ENCODE measurements around the gene PM20D1. TPM values are rescaled to one million over a fixed set of nuclear protein-coding genes. Genes with fewer than 3 reads are reported as not detected.
"Not testable (repeated sequence)": the region's sequence is repeated elsewhere in the genome, so short reads cannot be mapped to it uniquely, and the experiment has no call there.

Gene PM20D1, protein sequence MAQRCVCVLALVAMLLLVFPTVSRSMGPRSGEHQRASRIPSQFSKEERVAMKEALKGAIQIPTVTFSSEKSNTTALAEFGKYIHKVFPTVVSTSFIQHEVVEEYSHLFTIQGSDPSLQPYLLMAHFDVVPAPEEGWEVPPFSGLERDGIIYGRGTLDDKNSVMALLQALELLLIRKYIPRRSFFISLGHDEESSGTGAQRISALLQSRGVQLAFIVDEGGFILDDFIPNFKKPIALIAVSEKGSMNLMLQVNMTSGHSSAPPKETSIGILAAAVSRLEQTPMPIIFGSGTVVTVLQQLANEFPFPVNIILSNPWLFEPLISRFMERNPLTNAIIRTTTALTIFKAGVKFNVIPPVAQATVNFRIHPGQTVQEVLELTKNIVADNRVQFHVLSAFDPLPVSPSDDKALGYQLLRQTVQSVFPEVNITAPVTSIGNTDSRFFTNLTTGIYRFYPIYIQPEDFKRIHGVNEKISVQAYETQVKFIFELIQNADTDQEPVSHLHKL
- polyA plus RNA-seq (ENCODE audit: insufficient read length), result not detected

DNA sequence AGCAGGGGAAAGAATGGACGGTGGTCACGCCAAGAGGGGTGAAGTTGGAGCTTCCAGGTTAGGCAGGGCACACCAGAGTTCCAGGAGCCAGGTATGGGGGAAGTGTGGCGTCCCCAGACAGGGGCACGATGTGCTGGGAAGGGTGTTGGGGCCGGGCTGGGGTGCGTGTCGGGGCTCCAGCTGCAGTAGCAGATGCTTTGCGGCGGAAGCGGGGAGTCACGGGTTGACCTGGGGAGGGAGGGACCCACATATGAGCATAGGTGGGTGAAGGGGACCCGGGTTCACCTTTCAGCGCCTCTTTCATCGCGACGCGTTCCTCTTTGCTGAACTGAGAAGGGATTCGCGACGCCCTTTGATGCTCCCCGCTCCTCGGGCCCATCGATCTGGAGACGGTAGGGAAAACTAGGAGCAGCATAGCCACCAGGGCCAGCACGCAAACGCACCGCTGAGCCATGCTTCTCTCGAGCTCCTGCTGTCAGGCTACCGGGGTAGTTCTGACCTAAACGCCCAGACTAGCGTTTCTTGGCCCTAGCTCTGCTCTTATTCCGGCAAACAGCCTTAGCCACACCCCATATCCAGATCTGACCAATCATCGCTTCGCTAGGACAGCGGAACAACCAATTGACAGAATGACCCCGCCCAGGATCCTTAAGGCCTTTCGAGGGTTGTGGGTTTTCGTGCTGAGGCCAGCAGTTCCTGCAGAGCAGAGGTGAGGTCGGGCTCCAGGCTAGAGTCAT is at the start of gene PM20D1:
Gene PM20D1, minus strand, starts transcription at position 514 of the 737 bp plus-strand sequence. Its CDS starts 60 bp downstream, at position 454.
- peak; percentile 80 for DNase-seq

DNA sequence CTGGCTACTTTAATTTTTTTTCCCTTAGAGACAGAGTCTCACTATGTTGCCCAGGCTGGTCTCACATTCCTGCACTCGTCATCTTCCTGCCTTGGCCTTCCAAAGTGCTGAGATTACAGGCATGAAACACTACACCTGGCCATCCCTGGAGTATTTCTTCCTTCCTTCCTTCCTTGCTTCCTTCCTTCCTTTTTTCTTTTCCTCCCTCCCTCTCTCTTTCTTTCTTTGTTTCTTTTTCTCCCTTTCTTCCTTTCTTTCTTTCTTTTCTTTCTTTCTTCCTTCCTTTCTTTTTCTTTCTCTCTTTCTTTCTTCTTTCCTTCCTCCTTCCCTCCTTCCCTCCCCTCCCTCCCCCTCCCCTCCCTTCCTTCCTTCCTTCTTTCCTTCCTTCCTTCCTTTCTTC is 46.4 kb upstream of the PM20D1 start:
- DNase-seq, result no peak

DNA sequence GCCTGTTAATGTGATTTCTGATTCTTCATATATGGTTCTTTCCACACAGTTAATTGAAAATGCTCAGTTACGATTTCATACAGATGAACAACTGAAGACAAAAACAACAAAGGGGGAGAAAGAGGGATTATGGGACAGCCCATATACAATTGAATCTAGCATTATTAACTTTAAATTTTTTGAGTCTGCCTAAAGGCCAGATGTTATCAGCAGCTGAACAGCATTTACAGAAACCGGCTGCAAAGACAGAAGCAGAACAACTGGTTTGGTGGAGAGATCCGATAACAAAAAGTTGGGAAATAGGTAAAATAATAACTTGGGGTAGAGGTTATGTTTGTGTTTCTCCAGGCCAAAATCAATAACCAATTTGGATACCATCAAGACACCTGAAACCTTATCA is 44.2 kb upstream of the PM20D1 start:
- not testable (repeated sequence) for DNase-seq

DNA sequence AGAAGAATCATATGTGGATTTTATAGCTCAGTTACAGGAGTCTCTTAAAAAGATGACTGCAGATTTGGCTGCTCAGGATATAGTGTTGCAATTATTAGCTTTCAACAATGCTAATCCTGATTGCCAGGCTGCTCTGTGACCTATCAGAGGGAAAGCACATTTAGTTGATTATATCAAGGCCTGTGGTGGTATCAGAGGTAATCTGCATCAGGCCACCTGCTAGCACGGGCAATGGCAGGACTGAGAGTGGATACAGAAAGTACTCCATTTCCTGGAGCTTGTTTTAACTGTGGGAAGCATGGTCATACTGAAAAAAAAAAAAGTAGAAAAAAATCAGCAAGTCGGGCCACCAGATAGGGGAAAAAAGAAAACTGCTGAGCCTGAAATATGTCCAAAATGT is 42.2 kb upstream of the PM20D1 start:
- not testable (repeated sequence) for DNase-seq

DNA sequence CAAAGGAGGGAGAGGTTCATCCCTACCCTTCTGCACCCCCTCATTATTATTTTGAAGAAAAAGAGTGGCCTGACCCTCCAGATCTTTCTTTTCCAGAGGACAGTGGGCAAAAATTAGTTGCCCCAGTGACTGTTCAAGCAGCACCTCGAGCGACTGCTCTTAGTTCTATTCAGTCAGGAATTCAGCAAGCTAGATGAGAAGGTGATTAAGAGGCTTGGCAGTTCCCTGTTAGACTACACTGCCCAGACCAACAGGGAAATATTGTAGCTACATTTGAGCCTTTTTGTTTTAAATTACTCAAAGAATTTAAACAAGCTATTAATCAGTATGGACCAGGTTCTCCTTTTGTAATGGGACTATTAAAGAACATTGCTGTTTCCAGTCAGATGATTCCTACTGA is 41.5 kb upstream of the PM20D1 start:
- DNase-seq, result not testable (repeated sequence)

DNA sequence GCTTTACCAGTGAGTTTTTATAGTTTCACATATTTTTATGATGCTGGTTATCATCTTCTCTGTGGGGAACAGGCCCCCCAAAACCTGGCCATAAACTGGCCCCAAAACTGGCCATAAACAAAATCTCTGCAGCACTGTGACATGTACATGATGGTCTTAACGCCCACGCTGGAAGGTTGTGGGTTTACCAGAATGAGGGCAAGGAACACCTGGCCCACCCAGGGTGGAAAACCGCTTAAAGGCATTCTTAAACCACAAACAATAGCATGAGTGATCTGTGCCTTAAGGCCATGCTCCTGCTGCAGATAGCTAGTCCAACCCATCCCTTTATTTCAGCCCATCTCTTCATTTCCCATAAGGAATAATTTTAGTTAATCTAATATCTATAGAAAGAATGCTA is 40.7 kb upstream of the PM20D1 start:
- not testable (repeated sequence) for DNase-seq

DNA sequence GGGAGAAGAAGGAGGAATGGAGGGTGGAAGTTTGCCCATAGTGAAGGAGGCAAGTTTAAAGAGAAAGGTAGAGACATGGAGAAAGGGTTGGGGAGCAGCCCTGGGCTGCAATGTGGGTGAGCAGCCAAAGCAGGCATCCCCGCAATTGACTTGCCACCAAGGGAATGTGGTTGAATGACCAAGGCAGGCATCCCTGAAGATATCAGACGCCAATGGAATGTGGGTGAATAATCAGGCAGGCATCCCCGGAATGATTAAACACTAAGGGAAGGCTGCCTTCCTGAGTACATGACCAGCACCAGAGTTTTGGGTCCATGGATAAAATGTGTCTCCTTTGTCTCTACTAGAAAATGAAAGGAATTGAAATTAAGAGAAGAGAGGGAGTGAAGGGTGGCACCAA is 39.8 kb upstream of the PM20D1 start:
- DNase-seq, result not testable (repeated sequence)

DNA sequence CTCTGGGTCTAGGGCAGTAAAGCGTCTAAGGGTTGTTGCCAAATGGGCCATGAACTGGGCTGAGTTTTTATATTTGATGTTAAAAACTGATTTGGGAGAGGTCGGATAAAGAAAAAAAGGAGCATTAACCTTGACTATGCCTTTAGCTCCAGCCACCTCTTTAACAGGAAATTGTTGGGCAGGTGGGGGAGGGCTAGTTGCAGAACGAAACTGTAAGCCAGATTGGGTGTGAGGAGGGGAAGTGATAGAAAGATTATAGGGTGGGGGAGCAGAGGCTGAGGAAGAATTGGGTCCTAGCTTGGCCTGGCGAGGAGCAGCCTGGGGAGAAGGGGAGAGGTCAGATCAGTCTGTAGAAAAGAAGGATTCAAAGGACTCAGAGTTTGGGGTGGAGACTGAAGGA is 39.1 kb upstream of the PM20D1 start:
- not testable (repeated sequence) for DNase-seq

DNA sequence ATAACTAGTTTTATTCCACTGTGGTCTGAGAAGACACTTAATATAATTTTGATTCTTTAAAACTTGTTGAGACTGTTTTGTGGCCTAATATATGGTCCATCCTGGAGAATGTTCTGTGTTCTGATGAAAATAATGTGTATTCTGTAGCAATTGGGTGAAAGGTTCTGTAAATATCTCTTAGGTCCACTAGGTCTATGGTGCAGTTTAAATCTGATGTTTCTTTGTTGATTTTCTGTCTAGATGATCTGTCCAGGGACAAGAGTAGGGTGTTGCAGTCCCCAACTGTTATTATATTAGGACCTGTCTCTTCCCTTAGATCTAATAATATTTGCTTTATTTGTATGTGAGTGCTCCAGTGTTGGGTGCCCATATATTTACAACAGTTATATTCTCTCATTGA is 33.9 kb upstream of the PM20D1 start:
- no peak for DNase-seq

DNA sequence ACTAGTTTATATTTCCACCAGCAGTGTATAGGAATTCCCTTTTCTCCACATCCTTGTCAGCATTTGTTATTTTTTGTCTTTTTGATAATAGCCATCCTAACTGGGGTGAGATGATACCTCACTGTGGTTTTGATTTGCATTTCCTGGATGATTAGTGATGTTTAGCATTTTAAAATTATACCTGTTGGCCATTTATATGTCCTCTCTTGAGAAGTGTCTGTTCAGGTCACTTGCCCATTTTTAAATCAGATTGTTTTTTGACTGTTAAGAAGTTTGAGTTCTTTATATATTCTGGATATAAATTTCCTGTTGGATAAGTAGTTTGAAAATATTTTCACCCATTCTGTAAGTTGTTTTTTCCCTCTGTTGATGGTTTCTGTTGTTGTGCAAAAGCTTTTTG is 31.0 kb upstream of the PM20D1 start:
- DNase-seq, result no peak

DNA sequence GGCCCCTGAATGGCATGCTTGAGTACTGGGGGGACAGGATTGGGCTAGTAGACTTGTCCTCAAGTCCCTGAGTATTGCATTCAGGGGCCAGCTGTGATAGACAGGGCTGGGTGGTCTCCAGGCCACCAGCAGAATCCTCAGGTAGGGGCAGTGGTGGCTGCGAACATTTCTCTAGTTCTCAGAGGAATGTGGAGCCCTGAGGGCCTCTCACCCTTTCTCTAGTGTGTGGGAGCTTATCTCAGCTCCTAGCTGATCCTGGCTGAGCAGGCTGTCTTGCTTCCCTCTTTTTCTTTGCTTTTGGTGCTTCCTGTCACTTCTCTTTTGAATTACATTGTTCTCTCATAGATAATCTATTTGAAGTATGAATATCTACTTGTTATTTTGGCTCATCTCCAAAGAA is 30.0 kb upstream of the PM20D1 start:
- DNase-seq, result no peak

DNA sequence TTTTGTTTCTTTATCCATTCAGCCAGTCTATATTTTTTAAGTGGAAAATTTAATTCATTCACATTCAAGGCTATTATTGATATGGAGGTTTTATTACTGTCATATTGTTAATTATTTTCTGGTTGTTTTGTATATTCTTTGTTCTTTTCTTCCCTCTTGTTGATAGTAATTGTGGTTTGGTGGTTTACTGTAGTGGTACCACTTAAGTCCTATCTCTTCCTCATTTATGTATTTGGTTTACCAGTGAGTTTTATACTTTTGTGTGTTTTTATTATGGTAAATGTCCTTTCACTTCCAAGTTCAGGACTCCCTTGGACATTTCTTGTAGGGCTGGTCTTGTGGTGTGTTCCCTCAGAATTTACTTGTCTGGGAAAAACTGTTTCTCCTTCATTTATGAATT is 28.1 kb upstream of the PM20D1 start:
- DNase-seq, result no peak

DNA sequence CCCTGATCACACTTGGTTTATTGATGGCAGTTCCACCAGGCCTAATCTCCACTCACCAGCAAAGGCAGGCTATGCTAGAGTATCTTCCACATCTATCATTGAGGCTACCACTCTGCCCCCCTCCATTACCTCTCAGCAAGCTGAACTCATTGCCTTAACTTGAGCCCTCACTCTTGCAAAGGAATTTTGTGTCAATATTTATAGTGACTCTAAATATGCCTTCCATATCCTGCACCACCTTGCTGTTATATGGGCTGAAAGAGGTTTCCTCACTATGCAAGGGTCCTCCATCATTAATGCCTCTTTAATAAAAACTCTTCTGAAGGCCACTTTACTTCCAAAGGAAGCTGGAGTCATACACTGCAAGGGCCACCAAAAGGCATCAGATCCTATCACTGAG is 23.2 kb upstream of the PM20D1 start:
- DNase-seq, result not testable (repeated sequence)

DNA sequence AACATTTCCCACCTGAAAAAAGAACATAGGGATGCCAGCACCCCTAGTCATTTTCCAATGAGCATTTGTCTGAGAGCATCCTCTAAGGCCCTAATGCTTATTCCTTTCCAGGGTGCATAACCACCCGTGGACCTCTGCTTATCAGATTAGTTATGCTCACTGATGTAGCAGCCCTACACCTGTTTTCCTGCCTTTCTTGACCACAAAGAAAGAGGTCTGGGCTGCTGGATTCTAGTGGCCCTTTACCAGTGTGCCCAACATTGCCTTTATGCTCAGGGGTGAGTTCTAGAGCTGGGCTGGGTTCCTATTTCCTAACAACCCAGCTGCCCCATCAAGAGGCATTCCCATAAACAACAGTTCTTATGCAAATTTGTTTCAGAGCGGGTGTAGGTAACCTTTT is 20.3 kb upstream of the PM20D1 start:
- DNase-seq, result no peak

DNA sequence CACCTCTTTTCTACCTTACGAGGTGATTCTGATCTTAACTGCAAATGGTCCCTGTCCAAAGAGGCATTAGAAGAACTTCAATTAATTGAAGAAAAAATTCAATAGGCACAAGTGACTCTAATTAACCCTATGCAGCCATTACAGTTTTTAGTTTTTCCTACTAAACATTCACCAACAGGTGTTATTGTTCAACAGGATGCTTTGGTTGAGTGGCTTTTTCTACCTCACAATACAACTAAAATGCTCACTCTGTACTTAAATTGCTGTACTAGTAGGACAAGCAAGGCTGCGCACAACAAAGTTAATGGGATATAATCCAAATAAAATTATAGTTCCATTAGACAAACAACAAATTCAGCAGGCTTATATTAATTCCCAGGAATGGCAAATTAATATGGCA is 11.6 kb upstream of the PM20D1 start:
- no peak for DNase-seq

DNA sequence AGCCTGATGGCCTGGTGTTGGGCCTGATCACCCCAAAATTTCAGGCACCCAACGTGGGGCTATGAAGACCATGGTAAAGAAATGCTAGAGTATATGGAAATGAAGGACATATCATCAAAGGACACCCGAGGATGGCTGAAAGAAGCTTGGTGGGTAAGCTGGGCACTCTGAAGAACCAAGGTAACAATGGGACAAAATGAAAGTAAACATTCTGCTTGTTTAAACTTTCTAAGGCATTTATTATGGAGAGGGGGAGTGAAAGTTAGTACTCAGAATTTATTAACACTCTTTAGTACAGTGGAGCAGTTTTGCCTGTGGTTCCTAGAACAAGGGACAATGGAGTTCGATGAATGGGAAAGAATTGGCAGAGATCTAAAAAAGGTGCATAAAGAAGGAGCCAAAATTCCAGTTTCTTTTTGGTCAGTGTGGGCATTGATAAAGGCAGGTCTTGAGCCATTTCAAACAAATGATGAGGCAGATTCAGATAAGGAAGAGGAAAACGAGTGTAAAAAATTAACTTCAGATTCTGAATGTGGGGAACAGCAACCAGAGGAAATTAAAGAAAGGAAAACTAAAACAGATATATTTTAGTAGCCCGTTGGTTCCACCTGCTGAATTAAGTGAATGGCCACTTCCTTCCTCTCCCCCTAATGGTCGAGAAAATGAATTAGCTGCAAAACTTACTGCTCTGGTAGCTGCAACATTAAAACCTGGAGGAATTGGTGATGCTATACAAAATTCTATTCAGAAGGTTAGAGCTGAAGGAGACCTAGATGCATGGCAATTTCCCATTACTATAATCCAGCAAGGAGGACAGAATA is 8.4 kb upstream of the PM20D1 start:
- no peak for DNase-seq

DNA sequence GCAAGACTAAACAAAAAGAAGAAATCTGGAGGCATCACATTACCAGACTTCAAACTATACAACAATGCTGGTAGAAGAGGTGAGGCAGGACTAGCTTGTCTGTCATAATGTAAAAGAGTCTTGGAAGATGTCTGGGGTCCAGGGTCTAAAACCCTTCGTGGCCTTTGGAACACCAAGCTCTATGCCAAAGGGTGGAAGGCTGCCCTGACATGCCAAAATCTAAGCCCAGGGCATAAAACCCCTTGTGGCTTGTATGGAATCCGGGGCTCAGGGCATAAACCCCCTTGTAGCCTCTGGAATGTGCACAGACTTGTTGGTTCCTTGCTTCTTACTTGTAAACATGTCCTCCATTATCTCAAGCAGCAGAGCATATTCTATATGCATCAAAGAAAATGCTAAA is 7.6 kb upstream of the PM20D1 start:
- not testable (repeated sequence) for DNase-seq

DNA sequence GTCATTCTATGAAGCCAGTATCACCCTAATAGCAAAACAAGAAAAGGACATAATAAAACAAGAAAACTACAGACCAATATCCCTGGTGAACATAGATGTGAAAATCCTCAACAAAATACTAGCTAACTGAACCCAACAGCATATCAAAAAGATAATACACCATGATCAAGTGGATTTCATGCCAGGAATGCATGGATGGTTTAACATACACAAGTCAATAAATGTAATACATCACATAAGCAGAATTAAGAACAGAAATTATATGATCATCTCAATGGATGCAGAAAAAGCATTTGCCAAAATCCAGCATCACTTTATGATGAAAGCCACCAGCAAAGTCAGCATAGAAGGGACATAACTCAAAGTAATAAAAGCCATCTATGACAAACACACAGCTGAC is 6.5 kb upstream of the PM20D1 start:
- no peak for DNase-seq

DNA sequence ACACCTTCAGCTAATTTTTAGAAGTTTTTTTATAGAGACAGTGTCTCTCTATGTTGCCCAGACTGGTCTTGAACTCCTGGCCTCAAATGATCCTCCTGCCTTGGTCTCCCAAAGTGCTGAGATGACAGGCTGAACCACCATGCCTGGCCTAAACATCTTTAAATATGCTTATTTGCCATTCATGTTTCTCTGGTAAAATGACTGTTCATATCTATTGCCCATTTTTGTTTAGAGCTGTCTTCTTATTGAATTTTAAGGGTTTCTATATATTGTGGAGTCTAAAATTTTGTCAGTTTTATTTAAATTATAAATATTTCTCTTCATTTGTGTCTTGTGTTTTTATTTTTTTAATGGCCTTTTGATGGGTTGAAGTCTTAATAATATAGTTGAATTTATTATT is 3.0 kb upstream of the PM20D1 start:
- DNase-seq, result no peak

DNA sequence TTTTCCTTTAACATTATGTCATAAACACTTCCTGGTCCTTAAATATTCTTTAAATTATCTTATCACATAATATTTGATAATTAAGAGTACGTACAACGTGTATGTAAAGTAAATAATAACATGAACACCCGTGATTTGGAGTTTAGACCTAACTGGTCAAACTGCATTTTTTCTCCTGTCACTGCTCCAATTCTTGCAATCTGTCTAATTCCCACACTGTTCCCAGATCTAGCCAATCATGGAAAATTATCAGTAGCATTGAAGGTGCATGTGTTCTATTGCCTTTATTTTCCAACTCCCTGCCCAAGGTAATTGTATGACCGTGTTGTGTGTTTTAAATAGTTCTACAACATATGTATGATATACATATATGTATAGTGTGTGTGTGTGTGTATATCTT is 2.1 kb upstream of the PM20D1 start:
- DNase-seq, result no peak

DNA sequence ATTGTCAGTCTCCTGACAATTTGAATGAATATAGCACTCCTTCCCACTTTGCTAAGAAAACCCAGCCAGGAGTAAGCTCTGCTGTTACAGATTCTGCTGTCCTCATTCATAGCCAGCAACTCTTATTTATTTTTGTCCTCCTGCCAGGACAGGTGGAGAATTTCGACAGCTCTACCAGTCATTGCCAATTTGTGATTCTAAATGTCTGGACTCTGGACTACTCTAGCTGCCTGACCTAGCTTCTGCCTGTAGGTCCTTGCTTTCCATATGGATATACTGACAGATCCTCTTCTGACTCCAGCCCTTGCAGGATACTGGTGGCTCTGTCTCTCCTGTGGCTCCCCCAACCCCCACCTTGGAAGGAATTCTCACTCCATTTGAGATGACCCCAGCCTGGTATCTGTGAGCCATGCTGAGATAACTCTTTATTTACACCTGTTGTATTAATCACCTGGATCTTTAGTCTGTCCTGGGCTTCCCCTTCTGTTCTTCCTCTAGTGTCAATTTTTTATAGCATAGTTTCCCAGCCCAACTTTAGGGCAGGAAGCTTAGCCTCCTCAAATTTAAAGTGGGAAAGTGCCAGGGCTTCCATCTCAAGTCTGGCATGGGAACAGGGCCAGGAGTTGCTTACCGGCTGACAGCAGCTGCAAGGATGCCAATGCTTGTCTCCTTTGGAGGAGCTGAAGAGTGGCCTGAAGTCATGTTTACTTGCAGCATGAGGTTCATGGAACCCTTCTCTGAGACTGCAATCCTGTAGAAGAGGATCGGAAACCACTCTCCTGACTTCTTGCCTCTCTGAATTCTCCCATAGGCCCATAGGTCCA is 6.7 kb downstream of the PM20D1 start:
- DNase-seq, result no peak

DNA sequence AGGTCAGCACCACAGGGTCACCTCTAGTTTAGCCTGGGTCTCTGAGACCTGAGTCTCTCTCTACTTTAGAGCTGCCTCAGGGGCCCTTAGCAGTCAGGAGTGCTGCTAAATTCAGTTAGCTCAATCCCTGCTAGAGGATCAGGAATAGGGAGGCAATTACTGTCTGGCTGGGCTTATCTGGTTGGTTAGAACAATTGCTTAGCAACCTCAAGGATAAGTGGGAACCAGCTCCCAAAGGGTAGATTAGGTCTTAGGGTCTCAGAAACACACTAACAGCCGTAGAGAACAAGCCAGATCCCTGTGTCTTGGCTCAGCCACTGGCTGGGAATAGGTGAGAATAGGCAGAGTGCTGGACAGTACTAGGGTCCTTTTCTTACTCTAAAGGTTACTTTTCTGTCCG is 7.7 kb downstream of the PM20D1 start:
- DNase-seq, result no peak
